Ectodermal cell (in vitro differentiated cells): ENCODE measurements around the gene COL28A1.

Source experiments
- H3K27ac ChIP-seq: 2 replicates; pipeline ENCODE4 v1.7.0; 2013; ENCODE audit warnings: mild to moderate bottlenecking, low read depth, low read length; ENCODE audit not compliant: insufficient read depth, poor library complexity, severe bottlenecking
- H3K27me3 ChIP-seq: 2 replicates; pipeline ENCODE4 v1.7.0; 2013; ENCODE audit warnings: mild to moderate bottlenecking, low read length; ENCODE audit not compliant: insufficient read depth, control insufficient read depth, poor library complexity, severe bottlenecking
- H3K36me3 ChIP-seq: one replicate; pipeline ENCODE4 v1.7.0; 2013; ENCODE audit warnings: low read length; ENCODE audit not compliant: control insufficient read depth, insufficient read depth
- H3K4me1 ChIP-seq: one replicate; pipeline ENCODE4 v1.7.0; 2013; ENCODE audit warnings: low read length; ENCODE audit not compliant: control insufficient read depth, insufficient read depth
- H3K4me3 ChIP-seq: 2 replicates; pipeline ENCODE4 v1.7.0; 2013; ENCODE audit warnings: low read depth, low read length, control low read depth; ENCODE audit not compliant: insufficient read depth
- H3K9me3 ChIP-seq: 2 replicates; pipeline ENCODE4 v1.7.0; 2013; ENCODE audit warnings: mild to moderate bottlenecking, low read length, moderate library complexity; ENCODE audit not compliant: control insufficient read depth
- WGBS, 2 experiments: methylation state at CpG; one replicate each; pipeline ENCODE4 v1.1.7; 2013; ENCODE audit warnings: missing lambda C conversion rate in 2 of 2; 5-methylcytosine and 5-hydroxymethylcytosine counted together

The COL28A1 gene

GRCh38 chr7:7427363-7427762, 108.3 kb downstream of the COL28A1 start:
- H3K27me3 ChIP-seq: no peaks in the 10 kb centered on the region
- no peaks in the 10 kb centered on the region for H3K4me1 ChIP-seq
- 100% methylated on average over 1 of the region's 1 CpG for WGBS, 2 experiments
- H3K27ac ChIP-seq: no peak overlapping the region
- H3K4me3 ChIP-seq: no peak overlapping the region
- H3K9me3 ChIP-seq: no peaks in the 10 kb centered on the region
- no peaks in the 10 kb centered on the region for H3K36me3 ChIP-seq

GRCh38 chr7:7426676-7427075, 109.0 kb downstream of the COL28A1 start:
- no peak overlapping the region for H3K4me3 ChIP-seq
- no peaks in the 10 kb centered on the region for H3K27me3 ChIP-seq
- no peaks in the 10 kb centered on the region for H3K9me3 ChIP-seq
- H3K36me3 ChIP-seq: no peaks in the 10 kb centered on the region
- H3K27ac ChIP-seq: no peak overlapping the region
- H3K4me1 ChIP-seq: no peaks in the 10 kb centered on the region
- WGBS, 2 experiments: 93 to 100% methylated on average over 2 of the region's 2 CpGs

GRCh38 chr7:7425321-7425720, 110.4 kb downstream of the COL28A1 start:
- Histone ChIP-seq H3K9me3 (no peaks in the 10 kb centered on the region), H3K27me3 (no peaks in the 10 kb centered on the region), H3K4me3 (no peak overlapping the region), H3K27ac (no peak overlapping the region), H3K4me1 (no peaks in the 10 kb centered on the region), H3K36me3 (no peaks in the 10 kb centered on the region)
- 85 to 87% methylated on average over 6 of the region's 7 CpGs for WGBS, 2 experiments

GRCh38 chr7:7424151-7424873, 111.4 kb downstream of the COL28A1 start:
- Histone ChIP-seq H3K27me3 (no peaks in the 10 kb centered on the region), H3K4me1 (no peaks in the 10 kb centered on the region), H3K27ac (no peak overlapping the region), H3K4me3 (no peak overlapping the region), H3K9me3 (no peaks in the 10 kb centered on the region), H3K36me3 (no peaks in the 10 kb centered on the region)
- 56 to 64% methylated on average over 14 of the region's 14 CpGs for WGBS, 2 experiments

GRCh38 chr7:7422641-7423040, 113.0 kb downstream of the COL28A1 start:
- H3K27ac ChIP-seq: no peak overlapping the region
- WGBS, 2 experiments: 95 to 97% methylated on average over 4 to 5 of the region's 6 CpGs
- no peak overlapping the region for H3K4me3 ChIP-seq
- H3K9me3 ChIP-seq: no peaks in the 10 kb centered on the region
- H3K27me3 ChIP-seq: no peaks in the 10 kb centered on the region
- H3K4me1 ChIP-seq: no peaks in the 10 kb centered on the region
- H3K36me3 ChIP-seq: no peaks in the 10 kb centered on the region

- H3K36me3 ChIP-seq: no peaks in the 10 kb centered on the region
- H3K27ac ChIP-seq: no peak overlapping the region
- 91 to 97% methylated on average over 2 of the region's 2 CpGs for WGBS, 2 experiments
- H3K27me3 ChIP-seq: no peaks in the 10 kb centered on the region
- no peak overlapping the region for H3K4me3 ChIP-seq
- H3K4me1 ChIP-seq: no peaks in the 10 kb centered on the region
- no peaks in the 10 kb centered on the region for H3K9me3 ChIP-seq
These were observed 113.8 kb downstream of the COL28A1 start for GRCh38 chr7:7421826-7422225.

GRCh38 chr7:7418997-7419396, 116.7 kb downstream of the COL28A1 start:
- WGBS, 2 experiments: 87 to 92% methylated on average over 2 of the region's 2 CpGs
- Histone ChIP-seq H3K4me3 (no peak overlapping the region), H3K27ac (no peak overlapping the region), H3K27me3 (no peaks in the 10 kb centered on the region), H3K36me3 (no peaks in the 10 kb centered on the region), H3K4me1 (no peaks in the 10 kb centered on the region), H3K9me3 (no peaks in the 10 kb centered on the region)

- H3K4me1 ChIP-seq: no peaks in the 10 kb centered on the region
- no peaks in the 10 kb centered on the region for H3K9me3 ChIP-seq
- no peaks in the 10 kb centered on the region for H3K27me3 ChIP-seq
- H3K4me3 ChIP-seq: no peak overlapping the region
- 93 to 95% methylated on average over 3 of the region's 3 CpGs for WGBS, 2 experiments
- H3K27ac ChIP-seq: no peak overlapping the region
- H3K36me3 ChIP-seq: no peaks in the 10 kb centered on the region
These were observed 117.8 kb downstream of the COL28A1 start for GRCh38 chr7:7417851-7418250.

- no peaks in the 10 kb centered on the region for H3K4me1 ChIP-seq
- no peaks in the 10 kb centered on the region for H3K27me3 ChIP-seq
- no peaks in the 10 kb centered on the region for H3K36me3 ChIP-seq
- H3K9me3 ChIP-seq: no peaks in the 10 kb centered on the region
- WGBS, 2 experiments: 92 to 100% methylated on average over 2 of the region's 2 CpGs
- H3K27ac ChIP-seq: no peak overlapping the region
- H3K4me3 ChIP-seq: no peak overlapping the region
These were observed 118.3 kb downstream of the COL28A1 start for GRCh38 chr7:7417414-7417813.

GRCh38 chr7:7416031-7416858, 119.4 kb downstream of the COL28A1 start:
- H3K27ac ChIP-seq: no peak overlapping the region
- H3K36me3 ChIP-seq: no peaks in the 10 kb centered on the region
- no peaks in the 10 kb centered on the region for H3K27me3 ChIP-seq
- H3K4me3 ChIP-seq: no peak overlapping the region
- H3K9me3 ChIP-seq: no peaks in the 10 kb centered on the region
- WGBS, 2 experiments: 90 to 94% methylated on average over 6 of the region's 6 CpGs
- no peaks in the 10 kb centered on the region for H3K4me1 ChIP-seq
